Measurements from ENCODE around the gene HSP90B1. TPM values are rescaled to one million over a fixed set of nuclear protein-coding genes. Genes with fewer than 3 reads are reported as not detected.

HSP90B1 gene
- total RNA-seq, 1 experiment from 2014 or later, result 864 TPM

GRCh38 chr12:103903993-103904392, 26.2 kb upstream of the HSP90B1 start:
- DNase-seq (ENCODE audit: low spot score) (no peak), ATAC-seq (no peak)
- ChIA-PET POLR2A (no interaction called here), CTCF (interaction anchor here (2.1 kb wide), 1 partner anchor 271 kb away, joined by 6 read pairs; no protein-coding TSS in a partner anchor)
- Mint-ChIP-seq H3K4me3 (no peak overlapping the region), H3K27me3 (ENCODE audit: low read depth) (peaks cover 6% of the 10 kb centered on the region), H3K27ac (no peak overlapping the region), H3K9me3 (no peaks in the 10 kb centered on the region), H3K4me1 (peaks cover 5% of the 10 kb centered on the region), H3K36me3 (no peaks in the 10 kb centered on the region)
- TF ChIP-seq KAT7 (CRISPR knock-in tag; IDR thresholded peaks at IDR 0.05; ENCODE audit: borderline replicate concordance) (no peak), NR3C1 (CRISPR knock-in tag; conservative IDR thresholded peaks at IDR 0.05; ENCODE audit: low read depth) (no peak), NR2C2 (CRISPR knock-in tag; IDR thresholded peaks at IDR 0.05) (no peak), SMAD3 (CRISPR knock-in tag; IDR thresholded peaks at IDR 0.05; ENCODE audit: borderline replicate concordance) (no peak), ATF1 (CRISPR knock-in tag; IDR thresholded peaks at IDR 0.05) (no peak), NR1H2 (CRISPR knock-in tag; IDR thresholded peaks at IDR 0.05) (no peak), E2F1 (CRISPR knock-in tag; IDR thresholded peaks at IDR 0.05) (no peak), MAX (CRISPR knock-in tag; IDR thresholded peaks at IDR 0.05) (no peak)

- ChIA-PET CTCF (no interaction called here), POLR2A (no interaction called here)
- Mint-ChIP-seq H3K36me3 (no peaks in the 10 kb centered on the region), H3K27ac (no peak overlapping the region), H3K4me3 (no peak overlapping the region), H3K9me3 (no peaks in the 10 kb centered on the region), H3K4me1 (peaks cover 6% of the 10 kb centered on the region), H3K27me3 (ENCODE audit: low read depth) (peaks cover 6% of the 10 kb centered on the region)
- TF ChIP-seq MLX (CRISPR knock-in tag; IDR thresholded peaks at IDR 0.05) (no peak), ZNF512 (CRISPR knock-in tag; IDR thresholded peaks at IDR 0.05; ENCODE audit: borderline replicate concordance) (peak; percentile 72; the same call in 1 of the 2 replicates), E2F1 (CRISPR knock-in tag; IDR thresholded peaks at IDR 0.05) (no peak), TEAD1 (CRISPR knock-in tag; IDR thresholded peaks at IDR 0.05) (no peak), CDX4 (CRISPR knock-in tag; IDR thresholded peaks at IDR 0.05; ENCODE audit: borderline replicate concordance) (no peak), ZNF281 (CRISPR knock-in tag; IDR thresholded peaks at IDR 0.05) (no peak), KAT7 (CRISPR knock-in tag; IDR thresholded peaks at IDR 0.05; ENCODE audit: borderline replicate concordance) (no peak)
- ATAC-seq, result no peak
- DNase-seq (ENCODE audit: low spot score), result no peak
Measured at GRCh38 chr12:103905730-103906349, 24.4 kb upstream of the HSP90B1 start.
